Measurements from ENCODE around the gene ETV5. TPM values are rescaled to one million over a fixed set of nuclear protein-coding genes. Genes with fewer than 3 reads are reported as not detected.

ETV5 gene
- total RNA-seq: 46.2 TPM

- DNase-seq: peak; percentile 99
Observed at GRCh38 chr3:186108941-186109865, at the start of gene ETV5. Gene ETV5 (minus strand): TSS chr3:186109089. CDS start chr3:186105868, 3,221 bp downstream.

GRCh38 chr3:186154641-186155040 is 45.8 kb upstream of the ETV5 start:
- no peak for DNase-seq

GRCh38 chr3:186152889-186153292 is 44.0 kb upstream of the ETV5 start:
- no peak for DNase-seq

GRCh38 chr3:186152361-186152798 is 43.5 kb upstream of the ETV5 start:
- DNase-seq: no peak

- no peak for DNase-seq
Observed at GRCh38 chr3:186151077-186151971, 42.4 kb upstream of the ETV5 start.

GRCh38 chr3:186150041-186150830 is 41.3 kb upstream of the ETV5 start:
- DNase-seq: no peak

- DNase-seq: no peak
Observed at GRCh38 chr3:186149319-186149960, 40.6 kb upstream of the ETV5 start.

- DNase-seq: no peak
Observed at GRCh38 chr3:186144257-186144656, 35.4 kb upstream of the ETV5 start.

- DNase-seq: peak; percentile 49
Observed at GRCh38 chr3:186143250-186143649, 34.4 kb upstream of the ETV5 start.

- DNase-seq: no peak
Observed at GRCh38 chr3:186142393-186142932, 33.6 kb upstream of the ETV5 start.

- no peak for DNase-seq
Observed at GRCh38 chr3:186141790-186142189, 32.9 kb upstream of the ETV5 start.

GRCh38 chr3:186138272-186138981 is 29.5 kb upstream of the ETV5 start:
- peak; percentile 42 for DNase-seq

- DNase-seq: no peak
Observed at GRCh38 chr3:186137051-186137685, 28.3 kb upstream of the ETV5 start.

GRCh38 chr3:186133980-186134379 is 25.1 kb upstream of the ETV5 start:
- no peak for DNase-seq

GRCh38 chr3:186132487-186132886 is 23.6 kb upstream of the ETV5 start:
- no peak for DNase-seq

- DNase-seq: no peak
Observed at GRCh38 chr3:186129206-186129605, 20.3 kb upstream of the ETV5 start.

- DNase-seq: no peak
Observed at GRCh38 chr3:186128158-186128557, 19.3 kb upstream of the ETV5 start.

- DNase-seq: no peak
Observed at GRCh38 chr3:186127463-186127862, 18.6 kb upstream of the ETV5 start.

GRCh38 chr3:186125118-186125517 is 16.2 kb upstream of the ETV5 start:
- DNase-seq: no peak

GRCh38 chr3:186124592-186124991 is 15.7 kb upstream of the ETV5 start:
- no peak for DNase-seq

Measured in occipital lobe (tissue), 2 donors.